Measurements from ENCODE around the gene NRXN3.
A peak's percentile ranks its signal among the peaks of the same experiment; 100 is the strongest.

NRXN3 gene

GRCh38 chr14:78175412-78175811, 5.2 kb downstream of the NRXN3 start:
- DNase-seq = no peak

DNA sequence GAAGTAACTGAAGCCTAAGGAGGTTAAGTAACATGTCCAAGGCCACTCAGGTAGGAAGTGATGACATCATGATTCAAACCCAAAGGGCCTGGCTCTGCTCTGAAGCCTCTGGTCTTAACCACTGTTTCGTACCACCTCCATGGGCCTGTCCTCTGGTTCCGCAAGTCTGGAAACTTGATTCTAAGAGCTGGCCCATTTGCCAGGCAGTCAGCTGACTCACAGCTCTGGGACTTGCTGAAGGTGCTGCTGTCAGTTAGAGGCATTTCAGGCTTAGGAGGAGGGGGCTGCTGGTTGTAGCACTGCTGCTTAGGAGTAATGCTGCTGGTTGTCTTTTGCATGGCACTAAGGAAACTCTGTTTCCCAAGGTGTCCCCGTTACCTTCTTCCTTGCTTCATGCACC, 7.9 kb downstream of the NRXN3 start:
- DNase-seq = no peak

DNA sequence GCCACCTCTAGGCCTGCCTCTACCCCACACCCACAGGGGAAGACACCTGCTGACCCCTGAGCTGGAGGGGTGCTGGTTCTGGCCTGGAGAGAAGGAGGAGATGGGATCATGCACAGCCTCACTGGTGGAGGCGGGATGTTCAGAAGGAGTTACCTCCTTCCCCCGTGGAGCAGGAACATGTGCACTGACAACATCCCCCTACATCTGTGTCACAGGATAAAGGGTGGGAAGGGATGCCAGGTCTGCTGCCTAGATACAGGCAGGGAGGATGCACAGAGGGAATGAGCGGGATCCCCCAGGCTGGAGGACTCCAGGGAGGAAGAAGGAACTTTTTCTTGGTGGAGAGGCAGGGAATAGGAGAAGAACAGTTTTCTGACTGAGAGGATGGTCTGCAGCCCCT, 8.8 kb downstream of the NRXN3 start:
- no peak for DNase-seq

DNA sequence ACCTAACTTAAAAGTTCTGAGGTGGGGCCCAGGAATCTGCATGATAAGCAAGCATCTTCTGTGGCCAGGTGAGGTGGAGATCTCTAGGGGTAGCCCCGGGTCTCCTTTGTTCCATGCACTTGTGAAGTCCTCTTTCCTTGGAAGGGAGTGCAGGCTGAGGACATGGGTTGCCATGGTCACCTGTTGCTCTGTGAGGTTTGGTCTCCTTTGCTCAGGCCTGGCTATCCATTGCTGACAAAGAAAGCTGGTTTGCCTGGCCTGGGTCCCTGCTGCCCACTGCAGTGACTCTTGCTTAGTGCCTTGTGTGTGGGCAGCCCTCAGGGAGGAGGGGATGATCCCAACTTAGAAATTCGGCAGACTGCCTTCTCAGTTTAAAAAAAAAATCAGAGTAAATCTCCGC, 11.1 kb downstream of the NRXN3 start:
- DNase-seq = no peak

GRCh38 chr14:78182722-78183121, 12.5 kb downstream of the NRXN3 start:
- DNase-seq = no peak

DNA sequence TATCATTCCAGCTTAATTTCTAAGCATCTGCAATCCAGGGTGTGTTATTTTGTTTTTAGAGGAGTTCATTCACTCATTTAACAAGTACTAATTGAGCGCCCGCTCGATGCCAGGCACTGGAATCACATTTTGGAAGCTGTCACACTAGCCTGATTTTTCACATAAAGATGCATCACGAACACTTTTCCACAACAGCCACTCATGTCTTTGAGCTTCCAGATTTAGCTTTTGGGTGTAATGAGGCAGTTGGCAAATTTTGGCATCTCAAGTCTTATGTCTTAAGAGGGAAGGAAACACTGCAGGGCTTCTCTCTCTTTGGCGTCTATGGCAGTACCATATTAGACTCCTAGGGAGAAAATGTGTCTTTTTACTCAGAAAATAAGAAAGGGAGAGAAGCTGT, 14.0 kb downstream of the NRXN3 start:
- DNase-seq = no peak

GRCh38 chr14:78186277-78186676, 16.1 kb downstream of the NRXN3 start:
- DNase-seq = no peak

GRCh38 chr14:78188882-78189281, 18.7 kb downstream of the NRXN3 start:
- no peak for DNase-seq

DNA sequence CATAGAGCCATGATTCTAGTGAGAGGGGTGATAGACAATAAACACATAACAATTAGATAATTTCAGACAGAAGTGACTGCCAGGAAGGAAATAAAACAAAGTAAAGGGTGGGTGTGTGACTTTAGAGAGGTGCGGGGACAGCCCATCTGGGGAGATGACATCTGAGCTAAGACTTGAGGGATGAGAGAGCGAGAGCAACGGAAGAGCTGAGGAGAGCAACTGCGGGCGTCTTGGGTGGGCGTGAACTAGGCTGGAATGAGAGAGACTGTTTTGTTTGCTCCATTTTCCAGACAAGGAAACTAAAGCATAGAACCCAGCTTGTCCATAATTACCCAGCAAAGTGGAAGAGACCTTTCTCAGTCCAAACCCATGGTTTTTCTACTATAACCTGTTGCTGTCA, 25.3 kb downstream of the NRXN3 start:
- DNase-seq = no peak

- no peak for DNase-seq
Measured at GRCh38 chr14:78196323-78196722, 26.1 kb downstream of the NRXN3 start.

GRCh38 chr14:78197051-78197450, 26.9 kb downstream of the NRXN3 start:
- DNase-seq = no peak

- no peak for DNase-seq
Measured at GRCh38 chr14:78202163-78202562, 32.0 kb downstream of the NRXN3 start.

DNA sequence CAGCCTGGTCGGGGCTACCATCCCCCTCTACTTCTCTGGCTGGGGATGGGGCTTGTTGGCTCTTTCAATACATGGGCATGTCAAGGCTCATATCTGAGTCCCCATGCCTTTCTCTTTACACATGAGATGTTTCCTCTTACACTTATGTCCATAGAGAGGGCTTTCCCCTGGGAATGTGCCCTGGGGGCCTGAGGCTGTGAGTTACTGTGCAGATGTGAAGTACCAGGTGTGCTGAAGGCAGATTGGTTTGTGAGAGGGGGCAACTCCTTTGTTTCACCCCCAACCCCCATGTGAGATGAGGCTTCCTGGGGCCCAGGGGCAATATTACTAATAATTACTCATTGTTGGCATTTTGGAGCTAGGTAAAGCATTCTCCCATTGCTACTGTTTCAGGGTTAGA, 32.8 kb downstream of the NRXN3 start:
- DNase-seq = no peak

DNA sequence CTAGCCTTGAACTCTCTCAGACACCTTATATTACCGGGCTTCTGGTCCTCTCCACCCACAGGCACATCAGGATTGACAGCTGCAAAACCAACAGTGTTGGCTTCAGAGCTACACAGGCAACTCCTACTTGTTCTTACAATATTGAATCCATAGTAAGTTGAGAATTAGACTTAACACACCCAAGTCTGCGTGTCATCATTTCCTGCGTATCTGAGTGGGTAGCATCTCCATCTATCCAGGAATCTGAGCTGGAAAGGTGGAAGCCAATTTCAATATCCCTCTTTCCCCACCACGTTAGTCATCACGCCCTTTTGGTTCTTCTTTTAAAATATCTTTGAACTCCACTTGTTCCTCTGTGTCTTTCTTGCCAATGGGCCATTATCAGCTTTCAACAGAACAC, 37.2 kb downstream of the NRXN3 start:
- no peak for DNase-seq

DNA sequence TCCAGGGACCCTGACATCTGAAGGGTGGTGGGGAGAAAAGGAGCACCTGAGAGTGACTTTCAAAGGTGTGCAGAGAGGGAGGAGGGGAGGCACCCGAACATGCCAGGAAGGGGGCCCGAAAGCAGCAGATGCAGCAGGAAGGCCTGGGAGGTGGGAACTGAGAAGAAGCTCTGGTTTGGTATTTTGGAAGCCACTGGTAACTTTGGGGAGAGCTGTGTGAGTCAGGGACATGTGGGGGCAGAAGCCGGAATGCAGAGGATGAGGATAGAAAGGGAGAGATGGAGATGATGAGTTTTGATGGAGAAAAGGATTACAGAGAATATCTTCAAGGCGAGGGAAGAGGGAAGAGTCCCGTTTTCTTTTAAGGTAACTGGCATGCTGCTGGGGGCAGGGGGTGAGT, 50.1 kb downstream of the NRXN3 start:
- DNase-seq = no peak

GRCh38 chr14:78222746-78223145, 52.6 kb downstream of the NRXN3 start:
- no peak for DNase-seq

DNA sequence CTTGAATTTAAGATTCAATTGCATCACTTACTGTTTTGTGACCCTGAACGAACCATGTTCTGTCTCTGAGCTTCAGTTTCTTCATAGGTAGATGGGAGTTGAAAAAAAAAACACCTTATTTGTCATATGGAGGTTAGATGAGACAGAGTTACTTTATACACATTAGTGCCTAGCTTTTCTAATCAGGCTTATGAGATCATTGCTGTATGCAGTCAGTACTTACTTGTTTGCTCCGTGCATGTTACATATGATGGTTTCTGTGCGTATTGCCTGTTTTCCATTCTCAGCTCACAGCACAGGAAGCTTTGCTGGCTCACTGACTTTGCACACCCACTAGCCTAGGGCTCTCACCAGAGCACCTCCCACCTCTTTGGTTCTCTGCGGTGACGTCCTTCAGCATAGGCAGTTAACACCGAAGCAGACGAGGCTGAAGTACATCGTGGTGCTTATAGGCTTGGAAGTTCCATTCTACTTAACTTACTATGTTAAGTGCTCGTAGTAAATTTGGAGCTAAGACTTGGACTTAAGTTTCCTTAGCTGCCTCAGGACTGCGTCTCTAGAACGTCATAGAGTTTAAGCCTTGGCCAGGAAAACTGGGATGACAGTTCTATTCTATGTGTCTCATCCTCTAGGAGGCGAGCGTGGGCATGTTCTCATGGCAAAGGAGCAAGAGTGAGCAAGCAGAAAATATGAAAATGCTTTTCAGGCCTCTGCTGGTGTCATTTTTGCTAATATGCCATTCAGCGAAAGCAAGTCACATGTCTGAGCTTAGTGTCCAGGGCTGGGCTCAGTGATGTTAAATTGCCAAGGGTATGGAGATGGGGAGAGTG, 57.3 kb downstream of the NRXN3 start:
- no peak for DNase-seq

DNA sequence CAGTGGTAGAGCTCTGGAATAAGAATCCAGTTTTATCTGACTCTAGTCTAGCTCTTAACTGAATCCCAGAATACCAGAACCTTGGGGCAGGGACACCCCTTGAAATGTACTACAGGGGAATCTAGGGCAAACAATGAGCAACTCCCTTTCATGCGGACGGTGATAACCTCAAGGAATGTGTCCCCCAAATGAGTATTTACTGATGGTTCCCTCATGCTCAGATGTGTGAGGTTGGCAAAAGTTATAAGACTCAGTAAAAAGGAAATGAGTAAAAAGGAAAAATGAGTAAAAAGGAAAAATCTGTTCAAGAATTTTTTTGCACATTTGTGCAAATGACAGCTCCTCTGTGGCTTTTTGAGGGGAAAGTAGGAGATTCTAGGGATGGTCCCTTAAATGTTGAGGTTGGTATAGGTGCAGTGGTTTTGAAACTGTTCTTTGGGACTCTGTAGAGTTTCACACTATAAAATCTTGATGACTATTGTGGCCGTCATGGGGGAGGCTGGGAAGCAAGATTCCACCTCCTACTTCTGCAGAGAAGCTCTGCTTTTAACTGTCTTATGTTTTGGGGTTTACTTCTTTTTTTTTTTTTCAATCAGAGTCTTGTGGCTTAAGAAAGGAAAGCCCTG, 58.6 kb downstream of the NRXN3 start:
- peak in 1 of 2 experiments; percentile 12 for DNase-seq

- DNase-seq = no peak
Measured at GRCh38 chr14:78232231-78233000, 62.2 kb downstream of the NRXN3 start.

GRCh38 chr14:78238141-78238540, 68.0 kb downstream of the NRXN3 start:
- no peak for DNase-seq

GRCh38 chr14:78240567-78240966, 70.4 kb downstream of the NRXN3 start:
- no peak for DNase-seq

DNA sequence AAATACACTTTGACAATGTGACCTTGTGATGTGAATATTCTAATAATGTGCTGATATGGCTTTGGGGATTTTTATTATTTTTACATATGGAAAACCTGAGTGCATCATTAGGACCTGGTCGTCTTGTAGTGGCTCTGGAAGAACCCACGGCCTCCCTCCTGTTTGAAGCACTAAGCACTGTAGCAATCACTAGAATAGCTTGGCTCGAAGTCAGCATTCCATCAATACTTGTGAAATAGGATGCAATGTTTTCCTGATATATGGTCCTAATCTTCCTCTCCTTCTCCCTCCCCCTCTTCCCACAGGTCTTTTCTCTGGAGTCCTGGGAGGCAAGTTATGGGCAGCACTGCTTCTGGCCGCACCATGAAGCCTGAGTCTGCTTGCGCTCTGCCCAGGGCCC, 71.9 kb downstream of the NRXN3 start:
- DNase-seq = no peak

GRCh38 chr14:78243187-78243586, 73.0 kb downstream of the NRXN3 start:
- no peak for DNase-seq

GRCh38 chr14:78245238-78245637, 75.1 kb downstream of the NRXN3 start:
- DNase-seq = no peak

Data from activated CD4-positive, alpha-beta T cell treated with anti-CD3 and anti-CD28 coated beads, Interleukin-2, amount 50 U/mL, for 48 hours (primary cell).